HFF-Myc (cell line): ENCODE results near the gene ZNF672.

Source experiments
- DNase-seq: peaks from one replicate; pipeline ENCODE4 v3.0.0-alpha.2; 2011; ENCODE audit warnings: low read depth; ENCODE audit errors: extremely low read depth
- H3K4me3 ChIP-seq: replicated peaks from 2 replicates; pipeline ENCODE4 v1.5.1; 2011; ENCODE audit warnings: low read depth, mild to moderate bottlenecking, control low read depth, low read length
- TF ChIP-seq, protein P1 (sequence below): IDR thresholded peaks from 2 replicates; pipeline ENCODE4 v1.5.1; 2012; ENCODE audit warnings: mild to moderate bottlenecking, low read depth, low read length, control low read depth; ENCODE audit errors: missing control alignments

Gene ZNF672

GRCh38 chr1:248850124-248850523, 12.1 kb downstream of the ZNF672 start:
- H3K4me3 ChIP-seq = no peak overlapping the region
- TF ChIP-seq, protein P1, sequence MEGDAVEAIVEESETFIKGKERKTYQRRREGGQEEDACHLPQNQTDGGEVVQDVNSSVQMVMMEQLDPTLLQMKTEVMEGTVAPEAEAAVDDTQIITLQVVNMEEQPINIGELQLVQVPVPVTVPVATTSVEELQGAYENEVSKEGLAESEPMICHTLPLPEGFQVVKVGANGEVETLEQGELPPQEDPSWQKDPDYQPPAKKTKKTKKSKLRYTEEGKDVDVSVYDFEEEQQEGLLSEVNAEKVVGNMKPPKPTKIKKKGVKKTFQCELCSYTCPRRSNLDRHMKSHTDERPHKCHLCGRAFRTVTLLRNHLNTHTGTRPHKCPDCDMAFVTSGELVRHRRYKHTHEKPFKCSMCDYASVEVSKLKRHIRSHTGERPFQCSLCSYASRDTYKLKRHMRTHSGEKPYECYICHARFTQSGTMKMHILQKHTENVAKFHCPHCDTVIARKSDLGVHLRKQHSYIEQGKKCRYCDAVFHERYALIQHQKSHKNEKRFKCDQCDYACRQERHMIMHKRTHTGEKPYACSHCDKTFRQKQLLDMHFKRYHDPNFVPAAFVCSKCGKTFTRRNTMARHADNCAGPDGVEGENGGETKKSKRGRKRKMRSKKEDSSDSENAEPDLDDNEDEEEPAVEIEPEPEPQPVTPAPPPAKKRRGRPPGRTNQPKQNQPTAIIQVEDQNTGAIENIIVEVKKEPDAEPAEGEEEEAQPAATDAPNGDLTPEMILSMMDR = no peak

GRCh38 chr1:248850536-248851251, 12.7 kb downstream of the ZNF672 start:
- no peak for DNase-seq
- TF ChIP-seq, protein P1 = no peak
- no peak overlapping the region for H3K4me3 ChIP-seq

More at GRCh38 chr1:248850124-248850523, 12.1 kb downstream of the ZNF672 start:
- DNase-seq = no peak

DNA sequence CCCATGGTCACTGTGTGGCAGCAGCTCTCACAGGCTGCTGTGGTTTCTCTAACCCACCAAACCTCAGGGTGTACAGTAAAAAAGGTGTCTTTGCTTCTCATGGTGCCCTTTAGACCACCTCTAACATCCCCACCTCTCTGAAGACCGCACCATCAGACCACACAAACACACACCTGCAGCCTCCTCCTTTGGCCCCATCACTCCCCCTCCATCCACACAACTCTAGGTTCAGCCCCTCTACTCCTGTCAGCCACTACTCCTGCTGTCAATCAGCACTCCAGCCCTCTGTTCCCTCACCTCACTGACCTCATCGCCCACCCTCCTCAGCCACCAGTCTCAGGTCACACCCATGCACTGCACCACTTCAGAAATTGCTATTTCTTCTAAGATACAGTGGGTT, 13.4 kb downstream of the ZNF672 start:
- TF ChIP-seq, protein P1 = no peak
- DNase-seq = no peak
- no peak overlapping the region for H3K4me3 ChIP-seq

DNA sequence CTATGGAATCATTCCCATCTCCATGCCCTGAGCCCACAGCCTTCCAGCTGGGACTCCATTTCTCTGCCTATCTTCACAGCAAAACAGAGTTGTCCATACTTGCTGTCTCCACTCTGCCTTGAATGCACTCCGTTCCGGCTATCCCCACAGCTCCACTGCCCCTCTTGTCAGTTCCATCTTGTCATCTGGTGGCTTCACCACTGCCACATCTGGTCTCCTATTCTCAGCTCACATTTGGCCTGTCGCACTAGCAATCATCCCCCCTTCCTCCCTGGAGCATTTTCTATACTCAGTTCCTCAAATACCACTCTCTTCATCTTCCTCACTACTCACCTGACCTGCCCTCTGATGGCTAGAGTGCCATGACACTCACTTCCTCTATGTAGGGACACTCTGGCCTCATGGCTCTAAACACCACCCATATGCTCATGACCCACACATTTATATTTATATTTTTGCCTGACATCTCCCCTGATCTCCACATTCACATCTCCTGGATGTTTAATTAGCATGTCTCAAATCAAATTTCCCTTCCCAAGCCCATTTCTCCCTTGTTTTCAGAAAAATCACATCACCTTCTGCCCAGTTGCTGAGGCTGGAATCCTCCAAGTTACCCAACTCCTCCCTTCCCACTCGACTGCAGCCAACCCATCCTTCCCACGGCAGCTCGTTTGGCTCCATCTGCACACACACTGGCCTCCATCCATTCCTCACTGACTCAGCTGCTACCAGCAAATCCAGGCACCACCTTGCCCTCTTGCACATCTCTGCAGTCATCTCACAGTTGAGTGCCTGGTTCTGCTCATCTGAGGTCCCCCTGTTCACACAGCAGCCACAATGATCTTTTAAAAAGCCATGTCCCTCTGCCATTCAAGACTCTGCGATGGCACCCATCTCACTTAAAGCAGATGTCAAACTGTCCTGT, 14.7 kb downstream of the ZNF672 start:
- DNase-seq = no peak
- TF ChIP-seq, protein P1 = no peak

DNA sequence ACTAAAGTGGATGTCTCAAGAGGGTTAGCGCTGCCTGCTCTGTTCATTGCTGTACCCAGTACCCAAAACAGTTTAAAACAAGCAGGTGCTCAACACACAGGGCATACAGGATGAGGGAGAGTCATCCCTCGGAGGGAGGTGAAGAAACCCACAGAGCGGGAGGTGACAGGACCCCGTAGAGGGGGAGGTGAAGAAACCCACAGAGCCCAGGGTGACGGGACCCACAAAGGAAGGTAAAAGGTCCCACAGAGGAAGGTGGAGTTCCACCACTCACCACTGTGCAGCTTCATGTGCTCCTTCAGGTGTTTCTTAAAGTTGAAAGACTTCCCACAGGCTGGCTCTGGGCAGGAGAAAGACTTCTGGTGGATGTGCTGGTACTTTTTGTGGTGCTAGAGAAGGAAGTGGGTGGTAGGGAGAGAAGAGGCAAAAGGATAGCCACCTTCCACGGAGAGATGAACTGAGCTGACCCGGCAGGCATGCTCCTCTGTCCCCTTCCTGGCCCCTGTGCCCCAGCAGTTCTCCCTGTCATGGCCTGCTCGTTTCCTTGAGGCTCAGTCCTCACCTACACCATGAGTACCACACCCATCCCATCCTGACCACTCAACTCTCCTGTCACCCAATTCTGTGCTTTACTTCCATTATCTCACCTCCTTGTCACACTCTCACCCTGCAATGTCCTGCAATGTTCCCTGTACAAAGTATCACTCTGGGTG, 15.8 kb downstream of the ZNF672 start:
- TF ChIP-seq, protein P1 = no peak
- DNase-seq = no peak
- no peak overlapping the region for H3K4me3 ChIP-seq

More for the DNA sequence above, 14.7 kb downstream of the ZNF672 start:
- no peak overlapping the region for H3K4me3 ChIP-seq

GRCh38 chr1:248855580-248855979, 17.6 kb downstream of the ZNF672 start:
- TF ChIP-seq, protein P1 = no peak

More at GRCh38 chr1:248855580-248855979, 17.6 kb downstream of the ZNF672 start:
- DNase-seq = no peak
- no peak overlapping the region for H3K4me3 ChIP-seq
